Middle frontal gyrus (tissue), 1 donor: ENCODE data around the gene ST3GAL5.

ENCODE experiments used
- DNase-seq: peaks from one replicate; pipeline ENCODE4 v3.0.0-alpha.2; 2015; ENCODE audit warnings: low spot score; ENCODE audit errors: extremely low spot score

The ST3GAL5 gene

DNA sequence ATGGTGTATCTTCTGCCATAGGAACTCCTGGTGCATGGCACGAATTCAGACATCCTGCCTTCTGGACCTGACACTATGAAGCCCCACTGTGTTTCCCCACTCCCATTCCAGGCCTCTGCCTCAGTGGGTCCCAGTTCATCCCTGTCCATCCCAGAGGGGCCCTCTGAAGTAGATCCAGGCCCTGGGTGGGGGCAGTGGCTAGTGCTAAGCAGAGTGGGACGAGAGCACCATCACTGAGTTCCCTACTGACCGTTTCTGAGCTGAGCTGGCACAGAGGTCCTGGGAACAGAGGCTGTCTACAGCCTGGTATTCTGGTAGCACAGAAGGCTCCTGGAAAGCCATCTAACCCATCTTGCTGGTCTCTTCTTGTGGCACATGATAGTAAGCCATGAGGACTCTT, 81.0 kb downstream of the ST3GAL5 start:
- no peak for DNase-seq

GRCh38 chr2:85806358-85807118, 82.3 kb downstream of the ST3GAL5 start:
- DNase-seq, result no peak

DNA sequence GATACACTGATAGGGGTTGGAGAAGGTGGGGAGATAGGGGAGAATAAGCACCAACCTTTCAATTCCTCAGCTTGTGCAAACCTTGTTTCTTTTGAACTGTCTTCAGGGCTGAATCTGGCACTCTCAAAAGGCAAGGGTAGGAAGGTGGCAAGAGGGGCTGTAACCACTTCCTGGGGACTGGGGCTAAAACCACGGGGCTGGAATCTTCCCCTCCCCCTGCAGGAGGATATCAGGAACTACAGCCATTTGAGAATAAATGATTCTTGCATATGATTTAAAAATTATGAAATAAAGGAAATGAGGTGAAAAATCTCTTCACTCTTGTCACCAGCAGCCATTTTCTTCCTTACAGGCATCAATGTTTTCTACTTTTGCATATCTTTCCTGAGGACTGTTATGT, 84.2 kb downstream of the ST3GAL5 start:
- no peak for DNase-seq

- DNase-seq, result no peak
Observed at GRCh38 chr2:85803704-85804425, 84.9 kb downstream of the ST3GAL5 start.

DNA sequence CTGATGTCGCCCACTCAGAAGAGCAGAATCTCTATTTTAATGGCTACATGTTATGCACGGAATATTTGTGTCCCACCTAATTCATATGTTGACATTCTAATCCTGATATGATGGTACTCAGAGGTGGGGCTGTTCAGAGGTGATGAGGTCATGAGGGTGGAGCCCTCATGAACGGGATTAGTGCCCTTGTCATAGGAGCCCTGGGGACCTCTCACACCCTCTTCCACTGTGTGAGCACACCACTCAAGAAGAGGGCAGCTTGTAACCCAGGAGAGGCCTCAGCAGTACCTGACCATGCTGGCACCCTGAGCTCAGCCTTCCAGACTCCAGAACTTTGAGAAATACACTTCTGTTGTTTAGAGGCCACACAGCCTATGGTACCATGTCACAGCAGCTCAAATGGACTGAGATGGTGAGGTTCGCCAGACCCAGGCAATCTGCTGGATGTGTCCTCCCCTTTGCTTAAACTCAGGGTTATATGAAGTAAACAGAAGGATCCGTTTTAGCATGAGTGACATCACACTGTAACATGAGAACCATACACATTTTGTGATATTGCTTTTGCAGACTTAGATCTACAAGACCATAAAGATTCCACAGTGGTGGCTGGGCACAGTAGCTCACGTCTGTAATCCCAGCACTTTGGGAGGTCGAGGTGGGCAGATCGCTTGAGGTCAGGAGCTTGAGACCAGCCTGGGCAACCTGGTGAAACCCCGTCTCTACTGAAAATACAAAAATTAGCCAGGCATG, 86.3 kb downstream of the ST3GAL5 start:
- DNase-seq, result no peak

GRCh38 chr2:85801871-85802270, 86.9 kb downstream of the ST3GAL5 start:
- DNase-seq, result no peak

- no peak for DNase-seq
Observed at GRCh38 chr2:85800586-85800985, 88.2 kb downstream of the ST3GAL5 start.

GRCh38 chr2:85799215-85799956, 89.4 kb downstream of the ST3GAL5 start:
- no peak for DNase-seq

DNA sequence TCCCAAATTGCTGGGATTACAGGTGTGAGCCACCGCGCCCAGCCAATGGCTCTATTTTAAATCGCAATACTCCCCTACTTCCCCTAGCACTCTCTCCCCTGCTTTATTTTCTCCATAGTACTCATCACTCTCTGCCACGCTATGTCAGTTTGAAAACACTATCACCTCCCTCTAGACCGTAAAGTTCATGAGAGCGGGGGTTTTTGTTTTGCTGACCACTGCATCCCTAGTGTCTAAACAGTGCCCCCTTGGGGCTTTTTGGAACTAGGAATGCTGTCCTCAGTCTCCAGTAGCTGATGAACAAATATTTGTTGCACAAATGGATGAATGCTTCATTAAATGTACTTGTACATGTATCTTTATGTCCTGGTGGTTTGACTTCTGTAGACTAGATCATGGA, 90.9 kb downstream of the ST3GAL5 start:
- DNase-seq, result peak; percentile 55

GRCh38 chr2:85797263-85797660, 91.5 kb downstream of the ST3GAL5 start:
- no peak for DNase-seq

- DNase-seq, result peak; percentile 22
Observed at GRCh38 chr2:85796341-85797262, 92.2 kb downstream of the ST3GAL5 start.

- no peak for DNase-seq
Observed at GRCh38 chr2:85796046-85796340, 92.8 kb downstream of the ST3GAL5 start.

DNA sequence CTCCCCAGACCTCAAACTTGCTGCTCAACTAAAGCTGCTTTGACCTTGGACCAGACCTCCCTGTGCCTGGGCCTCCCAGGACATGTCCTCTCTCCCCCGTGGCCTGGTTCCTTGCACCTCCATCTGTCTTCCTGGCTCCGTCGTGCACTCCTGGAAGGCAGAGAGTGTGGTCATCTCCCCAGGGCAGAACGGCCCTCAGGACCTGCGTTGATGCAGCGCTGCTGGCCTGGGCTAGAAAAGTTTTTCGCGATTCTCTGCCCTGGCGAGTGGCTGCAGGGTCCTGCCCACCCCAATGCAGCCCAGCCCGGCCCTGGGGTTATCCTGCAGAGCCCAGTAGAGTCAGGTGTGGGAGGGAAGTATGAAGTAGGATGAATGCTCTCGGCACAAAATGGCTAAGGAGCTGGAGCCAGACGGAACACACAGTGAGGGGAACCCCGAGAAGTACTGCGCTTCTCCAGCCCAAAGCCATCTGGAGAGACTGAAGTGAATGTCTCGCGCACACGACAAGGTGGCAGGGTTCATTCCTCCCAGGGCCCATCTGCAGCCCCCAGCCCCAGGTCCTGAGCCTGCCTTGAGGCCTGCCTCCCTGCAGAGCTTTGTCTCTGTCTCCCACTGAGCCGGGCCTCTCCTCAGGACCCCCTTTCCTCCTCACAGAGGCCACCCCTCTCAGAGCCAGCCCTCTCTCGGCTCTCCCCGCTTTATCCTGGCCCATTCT, 93.3 kb downstream of the ST3GAL5 start:
- no peak for DNase-seq

GRCh38 chr2:85794491-85795121, 94.2 kb downstream of the ST3GAL5 start:
- DNase-seq, result no peak

DNA sequence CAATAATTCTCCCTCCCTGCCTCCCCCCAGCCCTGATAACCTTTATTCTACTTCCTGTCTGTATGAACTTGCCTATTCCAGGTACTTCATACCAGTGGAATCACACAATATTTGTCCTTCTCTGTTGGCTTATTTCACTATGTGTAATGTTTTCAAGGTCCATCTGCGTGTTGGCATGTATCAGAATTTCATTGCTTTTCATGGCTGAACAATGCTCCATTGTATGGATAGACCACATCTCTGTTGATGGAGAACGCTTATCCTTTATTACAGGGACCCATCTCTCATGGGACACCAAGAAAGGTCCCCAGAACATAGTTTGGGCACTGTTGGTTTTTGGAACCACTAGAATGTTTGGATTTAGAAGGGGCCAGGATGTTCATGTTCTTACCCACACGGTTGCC, 94.8 kb downstream of the ST3GAL5 start:
- no peak for DNase-seq

GRCh38 chr2:85793584-85793983, 95.2 kb downstream of the ST3GAL5 start:
- no peak for DNase-seq

GRCh38 chr2:85792783-85793441, 95.9 kb downstream of the ST3GAL5 start:
- DNase-seq, result no peak

DNA sequence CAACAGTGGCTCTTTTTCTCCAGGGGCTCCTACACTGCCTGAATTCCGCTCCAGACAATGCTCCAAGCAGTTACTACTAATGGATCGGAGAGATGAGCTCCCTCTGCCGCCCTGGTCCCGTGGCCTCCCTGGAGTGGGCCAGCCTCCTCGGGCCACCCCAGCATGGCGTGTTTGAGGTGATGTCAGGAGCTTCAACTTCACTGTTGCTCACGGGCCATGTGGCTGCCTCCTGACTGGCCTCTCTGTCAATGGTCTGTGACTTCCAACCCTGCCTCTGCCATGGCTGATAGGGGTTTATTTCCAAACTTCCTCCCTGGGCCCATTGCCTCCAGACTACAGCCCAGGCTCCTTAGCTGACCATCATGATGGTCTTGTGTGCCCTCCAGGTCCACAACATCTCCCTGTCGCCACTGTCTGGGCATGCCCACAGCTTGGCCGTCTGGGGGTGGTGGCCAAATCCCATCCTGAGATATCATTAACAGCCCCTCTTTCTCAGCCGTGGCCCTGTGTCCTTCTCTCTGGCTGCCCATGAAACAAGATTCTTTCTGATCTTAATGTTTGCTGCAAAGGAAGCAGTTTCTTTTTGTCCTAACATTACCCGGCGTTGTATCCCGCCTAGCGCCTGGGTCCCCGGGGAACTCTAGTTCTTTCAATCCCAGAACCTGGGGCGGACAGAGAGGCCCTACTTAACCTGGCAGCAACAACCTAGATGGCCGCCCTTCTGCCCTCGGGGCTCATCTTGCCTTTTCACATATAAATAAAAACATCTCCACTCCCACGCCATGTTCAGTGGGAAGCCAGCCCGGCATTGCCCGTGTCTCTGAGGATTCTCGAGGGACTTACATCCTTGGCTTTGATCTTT, 96.9 kb downstream of the ST3GAL5 start:
- DNase-seq, result no peak
